Lower leg skin (tissue), 4 donors: ENCODE results near the gene MASTL. TPM values are rescaled to one million over a fixed set of nuclear protein-coding genes. Genes with fewer than 3 reads are reported as not detected.

ENCODE experiments used
- DNase-seq, 2 donors: peaks; one replicate each; pipeline ENCODE4 v3.0.0-alpha.2; 2019; ENCODE audit warnings: low spot score in 2 of 2
- H3K4me3 ChIP-seq: fragments of 200-600 bp; sonication (generic); 2 replicates; pipeline ENCODE4 v1.5.1; 2017; ENCODE audit warnings: mild to moderate bottlenecking, low read depth; ENCODE audit not compliant: poor library complexity, severe bottlenecking
- CTCF ChIP-seq, 3 donors: fragments of 450-650 bp; IDR thresholded peaks; one replicate each; pipeline ENCODE4 v1.5.1; 2016; ENCODE audit warnings: antibody characterized with exemption in 3 of 3, mild to moderate bottlenecking in 3 of 3, moderate library complexity in 2 of 3
- POLR2A ChIP-seq, 2 donors: fragments of 450-650 bp; IDR thresholded peaks; one replicate each; pipeline ENCODE4 v1.6.1; 2016 to 2017; ENCODE audit warnings: antibody characterized with exemption in 2 of 2, mild to moderate bottlenecking in 1 of 2, moderate library complexity in 1 of 2
- WGBS, 2 donors: methylation state at CpG; one replicate each; pipeline ENCODE4 v1.1.5; 2018; 5-methylcytosine and 5-hydroxymethylcytosine counted together
- intact Hi-C: fragments of 100-400 bp; cut with DNase I; formaldehyde crosslinking; loops from one replicate; pipeline ENCODE4 v1.15.0; 2023; ENCODE audit warnings: low total_unique reads
- total RNA-seq, 4 donors: library from RNA; depleted of rRNA; stranded (reverse); fragments of >200 nt; gene quantifications; one replicate each; pipeline ENCODE4 v1.1.0, GENCODE V29; 2016

Gene MASTL
- total RNA-seq, 4 donors from 2014 or later, result 6.2 to 13.9 (median 9.3) TPM

GRCh38 chr10:27192284-27192683, 37.1 kb downstream of the MASTL start:
- intact Hi-C loops, result no loop called here
- H3K4me3 ChIP-seq, result no peak overlapping the region
- no peak for TF ChIP-seq POLR2A (IDR thresholded peaks at IDR 0.05)
- TF ChIP-seq CTCF (IDR thresholded peaks at IDR 0.05), result no peak
- DNase-seq, result no peak
- 64 to 76% methylated on average over 3 of the region's 3 CpGs for WGBS, 2 donors

- no peak overlapping the region for H3K4me3 ChIP-seq
- intact Hi-C loops, result no loop called here
- TF ChIP-seq POLR2A (IDR thresholded peaks at IDR 0.05), result no peak
- no peak for TF ChIP-seq CTCF (IDR thresholded peaks at IDR 0.05)
- no peak for DNase-seq
- WGBS, 2 donors, result 64 to 68% methylated on average over 2 of the region's 2 CpGs
These were observed 42.9 kb downstream of the MASTL start for GRCh38 chr10:27197980-27198620.

- H3K4me3 ChIP-seq, result no peak overlapping the region
- no peak for DNase-seq
- intact Hi-C loops, result no loop called here
- WGBS, 2 donors, result 78 to 93% methylated on average over 5 of the region's 5 CpGs
- TF ChIP-seq POLR2A (IDR thresholded peaks at IDR 0.05) (no peak), CTCF (IDR thresholded peaks at IDR 0.05) (no peak)
These were observed 48.7 kb downstream of the MASTL start for GRCh38 chr10:27203806-27204205.

- no peak for DNase-seq
- intact Hi-C loops, result no loop called here
- no peak for TF ChIP-seq CTCF (IDR thresholded peaks at IDR 0.05)
- no peak for TF ChIP-seq POLR2A (IDR thresholded peaks at IDR 0.05)
- WGBS, 2 donors, result 89 to 90% methylated on average over 2 of the region's 2 CpGs
- no peak overlapping the region for H3K4me3 ChIP-seq
These were observed 52.2 kb downstream of the MASTL start for GRCh38 chr10:27207350-27207749.

GRCh38 chr10:27223964-27224363, 68.8 kb downstream of the MASTL start:
- no peak overlapping the region for H3K4me3 ChIP-seq
- no peak for DNase-seq
- 72 to 76% methylated on average over 5 of the region's 5 CpGs for WGBS, 2 donors
- TF ChIP-seq POLR2A (IDR thresholded peaks at IDR 0.05) (no peak), CTCF (IDR thresholded peaks at IDR 0.05) (no peak)
- intact Hi-C loops, result no loop called here

GRCh38 chr10:27225011-27225590, 69.9 kb downstream of the MASTL start:
- no peak overlapping the region for H3K4me3 ChIP-seq
- intact Hi-C loops, result no loop called here
- TF ChIP-seq CTCF (IDR thresholded peaks at IDR 0.05) (no peak), POLR2A (IDR thresholded peaks at IDR 0.05) (no peak)

More at GRCh38 chr10:27225011-27225590, 69.9 kb downstream of the MASTL start:
- 80 to 90% methylated on average over 8 of the region's 8 CpGs for WGBS, 2 donors
- no peak for DNase-seq
